NCI-H2196 treated with DMSO at 0.1 percent for 48 hours (cell line): ENCODE measurements around the gene TST.

Source experiments
- DNase-seq: peaks from one replicate; lab custom pipeline; 2025; ENCODE audit not compliant: unreplicated experiment; lab: John Stamatoyannopoulos, UW

The TST gene

DNA sequence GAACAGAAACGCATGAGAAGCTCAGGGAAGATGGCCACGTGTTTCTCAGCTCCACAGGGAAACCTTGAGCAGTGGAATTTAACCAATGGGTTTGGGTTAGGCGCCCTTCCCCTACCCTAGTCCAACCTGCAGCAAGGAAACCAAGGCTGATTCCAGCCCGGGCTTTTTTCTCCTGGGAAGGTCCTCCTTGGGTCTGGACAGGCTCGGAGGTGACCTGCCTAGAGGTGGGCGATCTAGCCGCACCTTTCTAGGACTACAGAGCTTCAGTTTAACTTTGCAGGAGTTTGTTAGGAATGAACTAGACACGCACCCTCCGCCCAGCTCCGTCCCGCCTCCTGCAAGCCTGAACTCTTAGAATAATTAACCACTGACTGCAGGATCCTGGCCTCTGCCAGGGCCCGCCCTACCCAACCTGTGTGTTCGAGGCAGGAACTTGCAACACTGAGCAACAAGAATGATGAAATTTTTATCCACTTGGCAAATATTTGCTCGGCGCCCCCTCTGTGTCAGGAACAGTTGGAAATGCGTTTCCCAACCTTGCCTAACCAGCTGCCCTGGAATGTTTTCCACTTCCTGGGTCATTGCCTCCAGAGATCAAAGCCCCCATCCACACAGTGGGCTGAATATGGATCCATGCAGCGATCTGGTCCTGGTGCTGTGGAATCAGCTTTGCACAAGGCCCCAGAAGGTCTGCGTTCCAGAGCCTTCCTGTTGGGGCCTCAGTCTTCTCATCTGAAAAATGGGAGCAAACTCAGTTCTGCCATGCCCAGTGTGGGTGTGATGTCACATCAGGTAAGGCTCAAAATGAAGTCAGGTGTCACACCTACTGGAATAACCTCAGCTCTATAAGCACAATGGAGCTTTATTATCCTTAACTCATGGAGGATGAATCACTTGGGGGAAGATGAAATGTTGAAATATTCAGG lies 13.6 kb upstream of the TST start:
- DNase-seq = no peak

DNA sequence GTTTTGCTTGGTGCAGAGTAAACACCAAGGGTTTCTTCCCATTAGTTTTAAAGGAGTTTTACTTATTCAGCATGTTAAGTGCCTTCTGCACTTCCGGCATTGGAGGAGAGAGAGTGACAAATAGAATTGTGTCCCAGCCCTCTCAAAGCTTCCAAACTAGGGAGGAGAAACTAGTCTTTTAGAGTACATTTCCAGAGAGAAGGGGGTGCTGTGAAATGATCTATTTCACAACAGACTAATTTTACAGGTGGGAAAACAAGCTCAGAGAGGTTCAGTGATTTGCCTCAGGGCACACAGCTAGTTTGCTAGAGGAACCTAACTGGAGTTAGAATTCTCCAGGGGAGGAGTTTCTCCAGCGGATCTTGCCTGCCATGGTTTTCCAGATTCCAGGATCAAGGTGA lies 12.9 kb upstream of the TST start:
- DNase-seq = no peak

DNA sequence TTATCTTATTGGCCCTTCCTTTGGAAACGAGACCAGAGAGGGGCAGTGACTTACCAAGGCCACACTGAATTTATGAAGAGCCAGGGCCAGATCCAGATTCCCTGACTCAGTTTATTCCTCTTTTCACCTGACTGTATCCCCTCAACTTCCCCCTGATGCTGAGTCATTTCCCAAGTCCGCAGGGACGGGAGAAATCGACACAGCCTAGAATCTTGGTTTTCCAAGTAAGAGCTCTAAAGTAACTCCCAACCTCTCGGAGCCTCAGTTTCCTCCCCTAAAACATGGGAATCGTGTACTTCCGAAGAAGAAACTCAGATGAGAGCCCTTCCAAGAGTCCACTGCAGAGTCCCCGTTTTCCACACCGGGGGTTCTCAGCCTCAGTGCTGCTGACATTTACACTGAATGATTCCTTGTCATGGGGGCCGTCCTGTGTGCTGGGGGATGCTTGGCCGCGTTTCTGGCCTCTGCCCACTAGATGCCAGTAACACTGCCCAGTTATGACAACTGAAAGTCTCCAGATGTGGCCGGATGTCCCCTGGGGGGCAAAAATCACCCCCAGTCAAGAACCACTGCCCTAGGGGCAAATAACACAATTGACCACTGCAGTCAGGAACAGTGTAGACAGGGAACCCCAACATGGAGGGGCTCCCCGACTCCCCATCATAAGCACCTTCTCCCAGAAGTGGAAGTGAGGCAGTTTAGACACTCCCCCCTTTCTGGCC lies 11.5 kb upstream of the TST start:
- no peak for DNase-seq

DNA sequence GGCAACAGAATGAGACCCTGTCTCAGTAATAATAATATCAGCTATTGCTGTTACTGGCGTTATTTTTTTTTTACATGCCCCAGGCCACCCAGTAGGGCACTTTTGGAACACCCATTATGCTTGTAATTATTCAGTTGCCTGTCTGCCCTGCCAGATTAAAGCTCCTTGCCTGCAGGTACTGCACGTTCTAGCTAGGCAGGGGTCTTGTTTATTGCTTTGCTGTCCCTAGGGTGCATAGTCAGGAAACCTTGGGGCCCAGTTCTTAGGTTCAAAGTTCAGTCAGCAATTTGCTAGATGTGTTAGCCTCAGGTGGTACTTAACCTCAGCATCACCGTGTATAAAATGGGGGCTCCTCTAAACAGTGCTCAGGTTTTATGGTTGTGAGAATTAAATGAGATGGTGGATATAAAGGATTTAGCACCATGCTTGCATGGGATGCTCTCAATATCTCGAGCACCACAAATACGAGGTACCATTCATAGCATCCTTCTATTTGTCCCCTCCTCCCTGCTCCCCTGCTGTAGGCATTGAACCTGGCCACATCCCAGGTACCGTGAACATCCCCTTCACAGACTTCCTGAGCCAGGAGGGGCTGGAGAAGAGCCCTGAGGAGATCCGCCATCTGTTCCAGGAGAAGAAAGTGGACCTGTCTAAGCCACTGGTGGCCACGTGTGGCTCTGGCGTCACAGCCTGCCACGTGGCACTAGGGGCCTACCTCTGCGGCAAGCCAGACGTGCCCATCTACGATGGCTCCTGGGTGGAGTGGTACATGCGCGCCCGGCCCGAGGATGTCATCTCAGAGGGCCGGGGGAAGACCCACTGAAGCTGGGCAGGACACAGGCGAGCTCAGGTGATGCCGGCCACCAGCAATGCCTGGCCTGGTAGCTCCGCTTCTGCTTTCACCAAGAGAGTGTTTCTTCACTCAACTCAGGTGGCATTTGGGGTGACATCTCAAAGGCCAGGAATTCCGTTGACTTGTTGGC lies 9.7 kb upstream of the TST start:
- DNase-seq = no peak

DNA sequence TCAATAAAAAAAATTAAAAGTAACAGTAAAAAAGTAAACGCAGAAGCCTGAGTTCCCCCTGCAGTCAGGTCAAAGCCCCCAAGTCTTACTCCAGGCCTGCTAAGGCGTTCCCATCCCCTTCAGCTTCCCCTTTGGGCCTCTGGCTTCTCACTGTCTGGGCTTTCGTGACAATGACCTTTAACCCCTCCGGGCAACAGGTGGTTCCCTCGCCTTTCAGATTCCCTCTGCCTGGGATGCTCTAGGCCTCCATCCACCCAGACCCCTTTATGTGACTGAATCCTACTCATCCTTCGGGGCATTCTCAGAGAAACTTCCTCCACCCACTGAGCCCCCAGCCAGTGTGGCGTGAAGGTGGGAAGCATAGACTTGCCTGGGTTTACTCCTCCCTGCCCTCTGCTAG lies 8.3 kb upstream of the TST start:
- DNase-seq = no peak

DNA sequence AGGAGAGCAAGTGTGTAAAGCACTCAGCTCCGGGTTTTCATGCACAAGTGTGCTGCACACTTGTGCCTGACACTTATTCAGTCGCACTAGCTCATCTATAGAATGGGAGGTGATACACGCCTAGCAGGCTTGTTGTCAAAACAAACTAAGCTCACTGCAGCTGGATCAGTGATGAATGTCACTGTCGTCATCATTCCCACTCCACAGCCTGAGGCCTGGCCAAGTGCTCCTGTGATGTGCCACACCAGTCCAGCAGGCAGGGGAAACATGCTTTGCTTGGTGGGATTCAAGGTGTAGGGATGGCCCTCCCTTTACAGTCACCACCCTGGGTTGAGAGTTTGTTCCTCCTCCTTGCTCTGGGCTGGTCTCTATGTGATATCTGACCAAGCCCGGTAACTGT lies 7.1 kb upstream of the TST start:
- DNase-seq = no peak

DNA sequence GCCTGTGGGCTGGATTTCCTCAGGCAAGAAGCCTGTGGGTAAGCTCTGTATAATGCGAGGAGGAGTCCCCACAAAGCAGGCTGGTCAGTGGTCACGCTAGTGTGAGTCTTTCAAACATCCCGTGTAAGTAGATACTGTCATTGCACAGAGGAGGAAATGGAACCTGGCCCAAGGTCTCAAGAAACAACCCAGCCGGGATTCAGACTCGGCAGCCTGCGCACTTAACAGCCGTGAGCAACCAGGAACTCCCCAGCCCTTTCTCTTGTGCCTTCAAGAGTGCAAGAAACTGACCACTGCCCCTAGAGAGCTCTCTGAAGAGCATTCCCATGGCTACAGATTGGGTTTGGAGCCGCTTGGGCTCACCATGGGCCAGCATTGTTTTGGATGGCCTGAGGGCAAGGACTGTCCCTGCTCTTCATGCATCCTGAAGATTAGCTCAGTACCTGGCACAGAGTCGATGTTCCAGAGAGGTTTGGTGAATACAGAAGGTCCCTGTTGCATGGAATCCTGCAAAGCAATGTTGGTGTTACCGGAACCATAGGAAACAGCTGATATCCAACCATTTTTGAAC lies 6.3 kb upstream of the TST start:
- DNase-seq = no peak

DNA sequence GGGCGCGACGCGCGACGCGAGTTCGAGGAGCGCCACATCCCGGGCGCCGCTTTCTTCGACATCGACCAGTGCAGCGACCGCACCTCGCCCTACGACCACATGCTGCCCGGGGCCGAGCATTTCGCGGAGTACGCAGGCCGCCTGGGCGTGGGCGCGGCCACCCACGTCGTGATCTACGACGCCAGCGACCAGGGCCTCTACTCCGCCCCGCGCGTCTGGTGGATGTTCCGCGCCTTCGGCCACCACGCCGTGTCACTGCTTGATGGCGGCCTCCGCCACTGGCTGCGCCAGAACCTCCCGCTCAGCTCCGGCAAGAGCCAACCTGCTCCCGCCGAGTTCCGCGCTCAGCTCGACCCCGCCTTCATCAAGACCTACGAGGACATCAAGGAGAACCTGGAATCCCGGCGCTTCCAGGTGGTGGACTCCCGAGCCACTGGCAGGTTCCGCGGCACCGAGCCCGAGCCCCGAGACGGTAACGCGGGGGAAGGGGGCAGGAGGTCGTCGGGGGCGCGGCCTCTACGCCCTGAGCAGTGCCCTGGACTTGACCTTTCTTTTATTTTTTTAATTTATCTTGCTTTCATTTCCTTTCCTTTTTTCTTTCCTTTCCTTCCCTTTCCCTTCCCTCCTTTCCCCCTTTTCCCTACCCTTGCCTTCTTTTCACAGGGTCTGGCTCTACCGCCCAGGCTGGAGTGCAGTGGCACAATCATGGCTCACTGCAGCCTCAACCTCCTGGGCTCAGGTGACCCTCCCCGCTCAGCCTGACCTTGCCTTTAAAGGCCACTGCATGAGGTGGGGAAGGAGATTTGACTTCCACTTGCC lies 5.3 kb upstream of the TST start:
- no peak for DNase-seq

DNA sequence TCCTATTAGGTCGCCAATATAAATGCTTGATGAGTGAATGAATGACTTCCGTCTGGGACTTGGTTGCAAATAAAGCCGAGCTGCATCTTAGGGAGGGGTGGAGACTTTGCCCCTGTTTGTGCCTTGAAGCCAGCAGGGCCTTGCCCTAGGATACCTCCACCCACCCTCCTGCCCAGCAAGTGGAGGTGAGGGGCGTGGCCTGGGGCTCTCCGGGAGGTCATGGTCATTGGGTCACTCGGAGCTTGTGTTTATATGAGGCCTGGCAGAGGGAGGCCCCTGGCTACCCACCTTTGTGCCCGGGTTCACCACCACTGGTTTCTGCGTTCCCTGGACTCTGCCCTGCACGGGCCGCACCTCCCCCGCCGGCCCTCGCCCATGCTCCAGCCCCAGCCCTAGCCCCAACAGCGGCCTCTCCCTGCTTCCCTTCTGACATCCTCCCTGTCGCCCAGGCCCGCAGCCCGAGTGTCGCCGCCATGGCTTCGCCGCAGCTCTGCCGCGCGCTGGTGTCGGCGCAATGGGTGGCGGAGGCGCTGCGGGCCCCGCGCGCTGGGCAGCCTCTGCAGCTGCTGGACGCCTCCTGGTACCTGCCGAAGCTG lies 4.6 kb upstream of the TST start:
- no peak for DNase-seq

DNA sequence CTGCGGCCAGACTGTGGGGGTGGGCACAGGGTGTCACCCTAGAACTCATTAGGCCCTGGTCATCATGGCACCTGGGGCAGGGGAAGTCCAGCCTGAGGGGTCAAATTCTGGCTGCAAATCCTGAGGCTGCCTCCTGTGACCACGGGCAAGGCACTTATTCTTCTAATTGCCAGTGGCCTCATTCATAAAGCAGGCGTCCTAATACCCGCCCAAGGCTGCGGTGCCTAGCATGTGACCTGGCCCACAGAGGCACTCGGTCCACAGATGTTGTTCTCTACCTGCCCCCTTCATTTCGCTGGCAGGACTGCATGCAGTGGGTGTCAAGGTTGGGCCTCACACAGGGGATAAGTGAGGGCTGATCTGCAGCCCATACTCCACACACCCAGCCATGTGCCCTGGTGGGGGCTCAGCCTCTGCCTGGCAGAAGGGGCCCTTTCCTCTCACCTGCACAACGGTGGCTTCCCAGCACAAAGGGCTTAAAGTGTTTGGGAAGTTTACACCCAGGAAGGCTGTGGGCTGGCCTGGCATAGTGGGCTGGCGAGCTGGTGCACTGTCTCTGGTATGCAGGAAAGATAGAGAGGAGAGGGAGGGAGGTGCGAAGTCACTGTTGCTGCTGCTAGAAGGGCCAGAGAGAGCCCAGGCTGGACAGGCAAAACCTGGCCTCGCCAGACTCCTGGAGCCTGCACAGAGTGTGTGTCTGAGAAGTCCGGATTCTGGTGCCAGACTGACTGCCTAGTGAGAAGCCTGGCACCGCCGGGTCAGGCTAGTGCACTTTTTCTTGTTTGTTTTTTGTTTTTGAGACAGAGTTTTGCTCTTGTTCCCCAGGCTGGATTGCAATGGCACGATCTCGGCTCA lies 3.5 kb upstream of the TST start:
- no peak for DNase-seq

DNA sequence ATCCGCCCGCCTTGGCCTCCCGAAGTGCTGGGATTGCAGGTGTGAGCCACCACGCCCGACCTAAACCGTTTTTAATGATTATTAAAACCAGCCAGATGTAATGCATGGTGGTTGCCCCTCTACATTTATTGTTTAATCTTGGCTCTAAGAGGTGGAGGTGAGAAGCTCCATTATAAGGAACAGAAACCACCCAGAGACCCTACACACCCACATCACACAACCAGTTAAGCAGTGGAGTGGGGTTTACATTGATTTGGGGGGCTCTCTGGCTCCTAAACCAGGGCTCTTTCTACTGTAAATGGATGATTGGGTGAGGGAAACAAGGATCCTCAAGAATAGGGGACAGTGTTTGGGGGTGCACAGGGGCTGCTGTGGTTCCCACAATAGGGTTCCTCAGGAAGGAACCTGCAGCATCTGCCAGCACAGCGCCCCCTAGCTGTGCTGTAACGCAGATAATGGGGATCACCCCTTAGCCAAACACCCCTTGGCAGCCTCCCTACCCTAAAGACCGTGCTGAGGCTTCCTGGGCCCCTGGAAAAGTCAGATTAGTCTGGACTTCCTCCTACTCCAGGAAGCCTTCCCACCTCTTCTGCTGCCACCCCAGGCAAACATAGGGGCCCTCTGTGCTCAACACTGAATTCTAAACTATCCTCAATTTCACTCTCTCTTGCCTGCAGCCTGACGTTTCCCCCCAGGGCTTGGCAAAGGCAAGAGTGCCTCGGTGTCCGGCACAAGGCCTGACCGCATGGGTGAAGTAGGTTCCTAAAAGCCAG lies 2.6 kb upstream of the TST start:
- no peak for DNase-seq

DNA sequence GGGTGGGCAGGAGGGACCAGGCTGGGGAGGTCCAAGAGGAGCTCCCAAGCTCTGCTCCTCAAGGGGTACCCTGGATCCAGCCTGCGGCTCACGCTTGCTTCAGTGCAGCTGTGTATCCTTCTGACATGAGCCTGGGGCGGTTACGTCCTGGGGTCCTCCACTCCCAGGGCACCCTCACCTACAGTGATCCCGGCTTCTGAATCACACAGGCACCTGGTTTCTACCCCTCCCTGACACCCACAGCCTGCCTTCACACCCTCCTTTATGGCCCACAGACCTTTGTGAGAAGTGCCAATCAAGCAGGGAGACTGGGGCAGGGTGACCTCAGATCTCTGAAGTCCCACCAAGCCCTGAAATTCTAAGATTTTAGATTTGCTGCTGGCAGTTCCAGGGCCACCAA lies 1.8 kb upstream of the TST start:
- no peak for DNase-seq

DNA sequence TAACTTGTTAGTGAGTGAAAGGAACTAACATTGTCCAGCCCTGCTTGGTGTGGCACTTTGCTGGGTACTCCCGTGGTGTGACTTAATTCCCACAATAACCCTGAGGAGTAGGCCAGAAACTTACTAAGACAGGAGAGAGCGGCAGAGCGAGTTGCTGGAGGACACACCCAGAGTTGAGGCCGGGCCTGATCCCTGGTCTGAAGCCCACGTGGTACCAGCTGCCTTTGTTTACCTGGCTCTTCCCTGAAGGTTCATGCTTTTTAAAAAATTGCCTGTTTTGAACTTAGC lies 889 bp upstream of the TST start:
- no peak for DNase-seq

DNA sequence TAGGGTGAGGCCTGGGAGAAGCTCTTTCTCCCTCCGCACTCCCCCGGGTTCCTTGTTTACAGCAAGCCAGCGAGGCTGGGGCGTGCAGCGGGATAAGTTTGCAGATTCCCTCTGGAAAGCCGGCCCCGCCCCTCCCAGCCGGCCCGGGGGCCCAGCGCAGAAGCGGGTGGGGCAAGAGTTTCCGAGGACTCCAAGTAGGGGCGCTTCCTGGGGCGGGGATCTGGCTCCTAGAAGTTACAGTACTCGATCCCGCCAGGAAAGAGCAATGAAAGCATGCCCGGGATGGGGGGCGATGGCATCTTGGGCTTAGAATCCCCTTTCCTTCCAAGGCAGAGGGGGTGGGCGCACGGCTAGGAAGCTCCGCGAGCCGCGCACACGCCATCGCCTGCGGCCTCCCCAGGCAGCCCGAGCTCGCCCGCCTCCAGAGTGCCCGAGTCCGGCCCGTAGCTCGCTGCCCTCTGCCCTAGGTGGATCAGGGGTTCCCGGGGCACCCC lies 385 bp downstream of the TST start:
- no peak for DNase-seq

DNA sequence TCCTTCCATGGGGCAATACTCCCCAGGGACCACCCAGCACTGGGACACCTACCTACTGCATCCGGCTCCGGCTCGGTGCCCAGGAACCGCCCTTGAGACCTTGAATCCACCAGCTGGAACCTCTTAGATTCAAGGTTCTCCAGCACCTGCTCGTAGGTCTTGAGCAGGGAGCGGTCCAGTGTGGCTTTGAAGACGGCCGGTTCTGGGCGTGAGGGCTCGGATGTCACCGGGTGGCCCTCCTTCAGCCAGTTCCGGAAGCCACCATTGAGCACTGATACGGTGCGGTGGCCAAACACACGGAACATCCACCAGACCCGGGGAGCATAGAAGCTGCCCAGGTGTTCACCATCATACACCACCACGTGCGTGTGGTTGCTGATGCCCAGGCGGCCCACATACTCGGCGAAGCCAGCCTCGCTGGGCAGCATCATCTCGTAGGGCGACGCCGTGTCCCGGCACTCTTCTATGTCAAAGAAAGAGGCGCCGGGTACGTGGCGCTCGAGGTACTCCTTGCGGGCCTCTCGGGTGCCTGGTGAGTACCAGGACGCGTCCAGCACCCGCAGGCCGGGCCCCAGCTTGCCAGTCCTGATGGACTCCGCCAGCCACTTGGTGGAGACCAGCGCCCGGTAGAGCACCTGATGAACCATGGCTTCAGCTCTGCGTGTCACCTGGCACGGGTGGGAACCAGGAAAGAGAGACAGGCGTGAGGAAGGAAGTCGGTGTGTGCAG lies 997 bp downstream of the TST start:
- DNase-seq = no peak

DNA sequence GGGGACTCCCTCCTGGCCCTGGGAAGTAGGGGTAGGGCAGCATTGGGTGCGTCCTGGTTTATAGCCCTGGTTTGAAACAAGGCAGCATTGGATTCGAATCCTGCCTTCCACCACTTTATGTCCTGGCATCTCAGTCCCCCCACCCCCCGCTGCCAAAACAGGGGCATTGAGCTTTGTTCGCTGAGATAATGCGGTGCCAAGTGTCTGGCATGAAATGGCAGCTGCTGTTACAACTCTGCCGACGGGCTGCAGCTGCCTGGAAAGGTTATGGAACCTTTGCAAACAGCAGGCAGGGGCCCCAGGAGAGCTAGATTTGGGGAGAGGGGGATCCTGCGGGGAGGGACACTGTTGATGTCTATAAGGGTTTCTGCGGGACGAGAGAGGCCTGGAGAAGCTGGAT lies 1.9 kb downstream of the TST start:
- DNase-seq = no peak

DNA sequence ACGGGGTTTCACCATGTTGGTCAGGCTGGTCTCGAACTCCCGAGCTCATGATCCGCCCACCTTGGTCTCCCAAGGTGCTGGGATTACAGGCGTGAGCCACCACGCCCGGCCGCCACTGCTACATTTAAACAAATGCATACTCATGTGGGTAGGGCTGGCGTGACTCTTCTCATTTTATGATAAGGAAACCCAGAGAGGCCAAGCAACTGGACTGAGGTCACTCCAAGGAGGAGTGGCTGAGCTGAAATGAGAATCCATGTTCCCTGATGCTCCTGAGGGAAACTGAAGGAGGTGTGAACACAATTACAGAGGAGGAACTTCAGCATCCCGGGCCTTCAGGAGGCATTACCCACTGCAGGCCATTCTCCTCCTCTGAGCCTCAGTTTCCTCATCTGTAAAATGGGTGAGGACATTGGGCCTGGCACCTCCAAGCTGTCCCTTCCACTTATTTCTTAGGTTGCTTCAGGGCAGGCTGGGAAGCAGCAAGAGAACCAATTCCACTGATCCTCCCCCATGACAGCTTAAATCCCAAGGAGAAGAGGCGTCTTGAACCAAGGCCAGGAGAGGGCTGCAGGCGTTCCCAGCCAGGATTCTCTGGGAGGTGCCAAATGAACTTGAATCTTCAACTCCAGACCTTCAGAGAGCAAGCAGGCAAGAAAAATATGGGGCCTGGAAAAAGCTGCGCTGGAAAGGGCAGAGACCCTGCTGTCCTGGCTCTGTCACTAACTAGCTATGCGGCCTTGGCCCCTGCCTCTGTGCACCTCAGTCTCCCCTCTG lies 2.9 kb downstream of the TST start:
- no peak for DNase-seq
